B cell (primary cell): ENCODE results near the gene NFATC1.

ENCODE experiments used
- CTCF ChIP-seq: fragments of 200-600 bp; IDR thresholded peaks from one replicate; pipeline ENCODE4 v1.8.0; 2022; ENCODE audit warnings: antibody characterized with exemption, mild to moderate bottlenecking
- EZH2 ChIP-seq: IDR thresholded peaks from 2 replicates; pipeline ENCODE4 v1.6.1; 2012; ENCODE audit warnings: borderline replicate concordance, low read depth, mild to moderate bottlenecking, moderate library complexity, low read length; ENCODE audit not compliant: insufficient read depth, poor library complexity, severe bottlenecking

- TF ChIP-seq CTCF (no peak), EZH2 (no peak)
These were observed 1.0 kb upstream of the NFATC1 start for GRCh38 chr18:79394534-79395307.
